GM21529 (cell line): ENCODE results near the gene GORASP2.

ENCODE experiments used
- ATAC-seq: cut with Tn5 transposase; IDR thresholded peaks from one replicate; pipeline ENCODE4 v1.9.1; 2021; ENCODE audit not compliant: unreplicated experiment

Gene GORASP2

DNA sequence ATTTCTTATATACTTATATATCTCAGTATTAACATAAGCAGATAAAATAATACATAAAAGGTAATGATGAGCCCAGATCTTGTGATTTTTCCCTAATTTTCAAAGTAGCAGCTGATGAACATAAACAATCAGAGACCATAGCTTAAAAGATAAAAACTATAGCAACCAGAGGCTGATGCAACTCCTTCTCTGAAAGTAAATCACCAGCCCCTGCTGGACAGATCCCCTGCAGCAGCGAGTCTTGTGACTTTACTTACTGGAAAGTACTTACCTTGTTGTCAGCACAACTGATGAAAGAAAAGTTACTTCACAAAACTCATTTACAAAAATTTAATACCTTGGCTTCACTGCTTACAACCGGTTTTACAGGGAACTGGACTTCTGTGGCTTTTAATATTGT is 67.3 kb downstream of the GORASP2 start:
- ATAC-seq, result no peak

DNA sequence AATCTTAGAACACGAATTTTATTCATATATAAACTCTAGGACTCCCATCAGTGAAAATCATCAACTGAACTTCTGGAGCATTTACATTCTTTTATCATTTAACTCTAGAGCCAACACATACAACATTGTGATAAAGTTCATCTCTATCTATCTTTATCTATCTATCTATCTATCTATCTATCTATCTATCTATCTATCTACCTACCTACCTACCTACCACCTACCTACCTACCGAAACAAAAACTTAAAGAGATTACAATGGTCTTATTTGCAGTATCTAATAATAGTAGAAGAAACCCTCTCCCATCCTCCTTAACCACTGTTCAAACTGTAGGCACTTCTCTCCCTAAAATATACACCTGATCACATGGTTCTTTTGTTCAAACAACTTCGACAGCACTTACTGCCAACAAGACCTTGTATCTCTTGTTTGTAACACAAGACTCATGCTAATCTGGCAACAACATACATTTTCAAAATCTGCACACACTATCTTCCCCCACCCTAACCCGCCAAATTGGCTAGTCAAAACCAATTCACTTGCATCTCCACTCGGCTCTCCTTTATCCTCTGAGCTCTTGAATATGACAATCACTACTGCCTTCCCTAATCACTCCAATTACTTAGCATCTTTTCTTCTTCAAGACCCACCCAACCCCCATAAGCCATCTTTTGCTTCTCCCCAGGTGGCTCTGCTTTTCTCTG is 69.0 kb downstream of the GORASP2 start:
- no peak for ATAC-seq

DNA sequence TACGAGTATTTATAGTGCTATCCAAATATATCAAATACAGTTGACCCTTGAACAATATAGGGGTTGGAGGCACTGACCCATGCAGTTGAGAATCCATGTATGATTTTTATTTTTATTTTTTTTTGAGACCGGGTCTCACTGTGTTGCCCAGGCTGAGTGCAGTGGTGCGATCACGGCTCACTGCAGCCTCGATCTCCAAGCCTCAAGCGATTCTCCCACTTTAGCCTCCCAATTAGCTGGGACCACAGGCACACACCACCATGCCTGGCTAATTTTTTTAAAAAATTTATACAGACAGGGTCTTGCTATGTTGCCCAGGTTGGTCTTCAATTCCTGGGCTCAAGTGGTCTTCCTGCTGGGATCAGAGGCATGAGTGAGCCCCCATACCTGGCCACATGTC is 70.6 kb downstream of the GORASP2 start:
- ATAC-seq, result no peak

DNA sequence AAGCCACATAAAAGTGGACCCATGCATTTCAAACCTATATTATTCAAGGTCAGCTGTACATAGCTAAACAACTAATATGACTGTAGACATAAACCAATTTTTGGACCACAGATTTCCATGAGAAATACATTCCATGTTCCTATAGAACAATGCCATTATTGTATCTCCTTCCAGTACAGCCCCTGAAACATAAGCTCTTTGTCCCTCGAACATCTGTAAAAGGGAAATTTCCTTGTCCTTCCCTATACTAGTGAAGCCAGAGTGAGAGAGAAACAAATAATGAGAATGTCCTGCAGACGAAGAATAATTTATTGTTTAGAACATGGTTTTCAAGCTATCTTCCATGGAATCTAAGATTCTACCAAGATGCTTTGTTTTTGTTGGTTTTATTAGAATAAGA is 75.3 kb downstream of the GORASP2 start:
- no peak for ATAC-seq

- ATAC-seq, result no peak
These were observed 75.8 kb downstream of the GORASP2 start for GRCh38 chr2:171004833-171005232.

DNA sequence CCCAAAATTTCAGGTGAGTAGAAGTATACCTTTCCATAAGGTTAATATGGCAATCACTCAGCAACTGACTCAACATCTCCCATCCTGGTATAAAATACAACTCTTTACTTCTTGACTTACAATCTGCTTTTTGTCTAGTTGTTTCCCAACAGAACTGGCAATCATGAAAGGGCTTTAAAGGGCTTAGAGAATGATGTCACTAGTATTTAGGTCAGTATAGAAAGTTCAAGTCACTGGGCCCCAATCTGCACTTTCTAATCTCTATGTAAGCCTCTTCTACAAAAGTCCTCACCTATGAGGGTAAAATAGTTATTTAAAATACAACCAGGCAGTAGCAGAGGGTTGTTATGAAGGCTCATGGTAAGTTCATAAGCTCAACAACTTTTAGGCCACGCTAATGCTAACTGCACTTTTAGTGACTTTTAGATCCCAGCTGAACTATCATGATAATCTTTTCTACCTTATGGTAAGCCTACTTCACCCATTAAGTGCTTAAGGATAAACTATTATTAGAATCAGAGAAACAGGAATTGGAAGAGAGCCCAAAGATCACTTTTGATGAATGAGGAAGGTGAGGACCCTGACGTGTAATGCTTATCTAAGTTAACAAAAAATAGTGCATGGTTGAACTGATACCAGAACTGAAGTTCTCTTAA is 79.6 kb downstream of the GORASP2 start:
- no peak for ATAC-seq

DNA sequence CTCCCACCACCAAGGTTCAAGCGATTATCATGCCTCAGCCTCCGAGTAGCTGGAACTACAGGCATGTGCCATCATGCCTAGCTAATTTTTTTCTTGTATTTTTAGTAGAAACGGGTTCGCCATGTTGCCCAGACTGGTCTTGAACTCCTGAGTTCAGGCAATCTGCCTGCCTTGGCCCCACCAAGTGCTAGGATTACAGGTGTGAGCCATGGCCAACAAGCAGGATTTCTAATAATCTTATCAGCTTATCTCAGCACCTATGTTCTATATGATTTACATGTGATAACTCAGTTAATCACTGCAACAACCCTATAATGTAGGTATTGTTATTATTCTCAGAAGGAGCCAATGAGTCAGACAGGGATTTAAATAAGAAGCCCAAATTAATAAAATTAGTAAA is 80.3 kb downstream of the GORASP2 start:
- ATAC-seq, result no peak

DNA sequence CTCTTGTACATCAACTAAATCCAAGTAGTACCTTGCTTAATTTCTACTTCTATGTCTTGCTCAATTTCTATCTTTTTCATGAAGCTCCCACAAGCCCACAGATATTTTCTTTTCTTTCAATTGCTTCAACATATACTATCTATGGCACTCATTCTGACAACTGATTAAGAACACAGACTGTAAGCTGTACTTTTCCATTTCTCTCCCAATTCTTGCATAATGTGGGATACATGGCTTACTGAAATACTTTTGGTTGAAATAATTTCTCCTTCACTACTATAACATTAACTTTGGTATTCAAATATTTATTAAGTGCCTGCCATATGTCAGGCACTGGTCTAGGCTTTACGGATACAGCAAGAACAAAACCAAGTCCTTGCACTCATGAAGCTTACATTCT is 84.8 kb downstream of the GORASP2 start:
- ATAC-seq, result no peak

GRCh38 chr2:171016125-171016524 is 87.1 kb downstream of the GORASP2 start:
- no peak for ATAC-seq
